GM11168 (cell line): ENCODE measurements around the gene TMED5.
"Not testable (repeated sequence)": the region's sequence is repeated elsewhere in the genome, so short reads cannot be mapped to it uniquely, and the experiment has no call there.

Experiments used
- in situ Hi-C: fragments of 300-500 bp; cut with MboI; formaldehyde crosslinking; loops from one replicate; pipeline ENCODE4 v1.12.0; 2022; ENCODE audit warnings: low sequenced_read_pairs; ENCODE audit not compliant: unreplicated experiment

The TMED5 gene

DNA sequence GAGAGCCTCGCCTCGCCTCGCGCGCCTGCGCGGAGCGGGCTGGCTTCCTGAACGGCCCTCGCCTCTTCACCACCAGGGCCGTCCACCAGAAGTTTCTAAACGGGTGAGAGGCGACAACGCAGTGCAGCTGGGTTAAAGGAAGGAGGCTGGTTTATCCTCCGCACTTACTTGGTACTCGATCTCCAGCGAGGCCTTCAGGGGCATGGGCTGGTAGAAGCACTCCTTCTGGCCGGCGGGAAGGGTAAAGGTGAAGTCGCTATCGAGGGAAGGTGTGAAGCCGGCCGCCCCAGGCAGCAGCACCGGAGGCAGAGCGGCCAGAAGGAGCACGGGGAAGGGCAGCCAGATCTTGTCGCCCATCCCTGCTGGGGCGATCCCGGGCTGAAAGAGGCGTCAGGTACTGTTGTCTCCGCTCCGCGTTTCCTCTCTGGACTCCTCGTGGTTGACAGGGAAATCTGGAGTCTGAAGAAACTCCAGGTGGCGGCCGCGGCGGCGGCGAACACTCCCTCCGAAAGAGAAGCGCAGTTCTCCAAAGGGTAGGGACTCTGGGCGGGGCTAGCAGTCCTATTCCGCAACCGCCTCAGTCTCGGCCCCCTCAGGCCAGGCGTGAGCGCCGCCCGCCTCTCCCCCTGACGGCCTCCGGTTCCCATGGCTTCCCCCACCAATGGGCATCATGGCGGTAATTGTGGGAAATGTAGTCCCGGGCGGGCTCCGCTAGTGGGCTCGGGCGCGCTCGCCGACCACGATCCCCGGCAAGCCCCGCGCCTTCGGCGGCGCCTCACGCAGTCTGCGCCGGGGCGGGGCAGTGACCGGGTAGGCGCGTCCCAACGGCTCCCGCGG, at the start of gene TMED5:
TMED5 (minus strand) TSS at position 528 of the 837 bp plus-strand sequence; CDS start at position 357, 171 bp downstream.
- in situ Hi-C loops, result no loop called here

DNA sequence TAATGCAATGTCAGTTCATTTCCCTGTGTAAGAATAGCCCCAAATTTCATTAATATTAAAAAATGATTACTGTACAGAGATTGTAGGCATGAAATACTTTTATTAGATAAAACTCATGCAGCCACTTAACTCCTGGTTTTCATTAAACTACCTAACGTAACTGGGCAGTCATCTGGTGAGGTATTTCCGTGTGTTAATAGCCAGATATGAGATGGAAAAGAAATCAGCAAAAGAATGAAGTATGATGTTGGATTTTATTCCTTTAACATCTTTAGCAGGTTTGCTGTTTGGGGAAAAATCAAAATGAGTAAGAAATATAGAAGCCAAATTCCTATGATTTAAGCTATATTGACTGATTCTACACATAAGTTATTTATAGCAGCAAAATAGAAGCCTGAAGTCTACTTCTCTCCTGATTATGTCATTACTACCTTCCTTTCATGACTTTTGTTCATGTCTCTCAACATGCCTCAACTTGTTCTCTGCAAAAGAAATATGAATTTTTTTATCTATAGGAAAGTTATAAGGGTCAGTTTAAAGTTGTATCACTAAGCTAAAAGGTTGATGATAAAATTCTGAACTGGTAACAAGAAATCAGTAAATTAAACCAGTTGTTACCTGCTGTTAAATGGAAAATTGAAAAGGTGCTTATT, 42.9 kb upstream of the TMED5 start:
- in situ Hi-C loops, result no loop called here

DNA sequence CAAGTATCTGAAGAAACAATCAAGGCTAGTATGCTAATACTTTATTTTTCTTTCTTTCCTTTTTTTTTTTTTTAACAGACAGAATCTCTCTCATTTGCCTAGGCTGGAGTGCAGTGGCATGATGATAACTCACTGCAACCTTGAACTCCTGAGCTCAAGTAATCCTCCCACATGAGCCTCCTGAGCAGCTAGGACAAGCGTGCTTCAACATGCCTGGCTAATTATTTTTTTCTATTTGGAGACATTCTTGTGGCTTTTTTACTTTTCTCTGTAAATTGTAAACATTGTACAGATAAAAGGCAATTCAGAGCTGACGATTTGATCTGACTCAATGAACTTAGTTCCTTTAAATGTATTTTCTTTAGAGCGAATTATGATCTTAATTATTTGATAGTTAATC, 41.7 kb upstream of the TMED5 start:
- in situ Hi-C loops, result no loop called here

DNA sequence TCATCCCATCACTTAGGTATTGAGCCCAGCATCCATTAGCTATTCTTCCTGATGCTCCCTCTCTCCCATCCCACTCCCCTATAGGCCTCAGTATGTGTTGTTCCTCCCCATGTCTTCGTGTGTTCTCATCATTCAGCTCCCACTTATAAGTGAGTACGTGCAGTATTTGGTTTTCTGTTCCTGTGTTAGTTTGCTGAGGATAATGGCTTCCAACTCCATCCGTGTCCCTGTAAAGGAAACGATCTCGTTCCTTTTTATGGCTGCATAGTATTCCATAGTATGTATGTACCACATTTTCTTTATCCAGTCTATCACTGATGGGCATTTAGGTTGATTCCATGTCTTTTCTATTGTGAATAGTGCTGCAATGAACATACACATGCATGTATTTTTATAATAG, 40.5 kb upstream of the TMED5 start:
- in situ Hi-C loops, result not testable (repeated sequence)

DNA sequence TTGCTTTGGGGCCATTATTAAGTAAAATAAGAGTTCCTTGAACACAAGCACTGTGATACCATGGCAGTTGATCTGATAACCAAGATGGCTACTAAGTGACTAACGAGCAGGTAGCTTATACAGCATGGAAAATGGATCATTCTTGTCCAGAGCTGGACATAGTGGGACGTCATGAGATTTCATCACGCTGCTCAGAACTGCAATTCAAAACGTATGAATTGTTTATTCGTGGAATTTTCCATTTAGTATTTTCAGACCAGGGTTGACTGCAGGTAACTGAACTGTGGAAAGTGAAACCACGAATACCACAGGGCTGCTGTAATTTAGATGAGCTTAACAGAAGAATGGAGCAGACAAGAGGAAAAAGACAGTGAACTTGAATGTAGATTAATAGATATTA, 39.2 kb upstream of the TMED5 start:
- in situ Hi-C loops, result no loop called here

DNA sequence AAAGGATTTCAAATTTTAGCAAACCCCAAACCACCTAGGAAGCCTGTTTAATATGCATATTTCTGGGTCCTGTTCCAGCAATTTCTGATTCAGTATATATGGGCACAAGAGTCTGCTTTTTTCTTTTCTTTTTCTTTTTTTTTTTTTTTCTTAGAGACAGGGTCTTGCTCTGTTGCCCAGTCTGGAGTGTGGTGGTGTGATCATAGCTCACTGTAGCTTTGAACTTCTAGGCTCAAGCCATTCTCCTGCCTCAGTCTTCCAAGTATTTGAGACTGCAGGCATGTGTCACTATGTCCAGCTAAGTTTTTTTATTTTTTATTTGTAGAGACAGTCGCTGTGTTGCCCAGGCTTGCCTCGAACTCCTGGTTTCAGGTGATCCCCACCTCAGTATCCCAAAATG, 35.1 kb upstream of the TMED5 start:
- in situ Hi-C loops, result no loop called here

DNA sequence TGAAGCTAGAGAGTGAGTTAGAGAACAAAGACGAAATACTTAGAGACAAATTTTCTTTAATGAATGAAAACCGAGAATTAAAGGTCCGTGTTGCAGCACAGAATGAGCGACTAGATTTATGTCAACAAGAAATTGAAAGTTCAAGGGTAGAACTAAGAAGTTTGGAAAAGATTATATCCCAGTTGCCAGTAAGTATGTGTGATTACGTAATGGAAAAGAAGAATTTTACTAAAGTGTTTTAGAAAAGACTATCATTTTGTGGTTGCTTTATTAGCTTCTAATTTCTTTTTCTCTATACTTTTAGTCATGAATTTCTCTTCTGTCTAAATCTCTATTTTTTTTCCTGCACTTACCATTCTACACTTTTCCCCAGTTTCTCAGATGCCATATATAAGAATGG, 27.0 kb upstream of the TMED5 start:
- in situ Hi-C loops, result no loop called here

DNA sequence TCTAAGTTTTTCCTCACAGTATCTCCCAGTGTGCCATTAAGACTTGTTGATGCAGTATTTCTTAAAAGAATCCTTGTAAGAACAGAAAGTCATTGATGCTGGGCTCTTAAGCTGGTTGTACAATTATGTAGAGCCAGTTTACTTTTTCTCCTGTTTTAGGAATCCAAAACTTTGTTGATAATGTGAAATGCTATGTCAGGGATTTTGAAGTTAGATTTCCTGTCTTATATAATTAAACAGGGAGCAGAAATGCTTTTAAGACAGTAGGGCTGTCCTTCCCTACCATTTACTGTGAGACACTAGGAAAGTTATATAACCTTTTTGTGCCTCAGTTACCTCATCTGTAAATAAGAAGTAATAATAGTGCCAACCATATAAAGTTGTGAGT, 26.3 kb upstream of the TMED5 start:
- in situ Hi-C loops, result no loop called here

DNA sequence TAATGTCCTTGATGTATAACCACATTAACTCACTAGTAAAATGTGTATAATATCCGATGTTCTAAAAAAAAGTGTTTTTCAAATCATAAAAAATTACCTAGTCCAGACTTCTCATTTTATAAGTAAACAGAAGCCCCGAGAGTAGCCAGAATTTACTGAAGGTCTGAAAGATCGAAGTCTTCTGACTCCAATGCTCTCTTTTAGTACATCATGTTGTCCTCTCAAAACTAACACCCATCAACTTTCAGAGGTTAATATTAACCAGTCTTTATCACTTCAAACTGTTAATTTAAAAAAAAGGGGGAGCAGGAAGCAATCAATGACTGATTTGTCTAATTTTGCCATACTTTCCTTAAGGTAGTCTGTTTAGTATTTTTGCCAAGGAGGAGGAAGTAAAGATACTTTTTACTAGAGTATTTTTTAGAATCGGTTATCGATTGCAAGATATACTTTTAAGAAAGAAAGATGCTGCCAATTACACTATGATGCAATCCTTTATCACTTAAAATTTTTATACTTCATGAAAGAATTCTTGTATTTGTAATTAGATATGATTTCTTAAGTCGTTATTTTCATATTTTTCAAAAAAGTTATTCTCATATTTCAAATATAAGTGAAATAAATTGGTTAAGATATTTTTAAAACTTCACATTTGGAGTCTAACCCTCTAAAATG, 25.8 kb upstream of the TMED5 start:
- in situ Hi-C loops, result no loop called here

DNA sequence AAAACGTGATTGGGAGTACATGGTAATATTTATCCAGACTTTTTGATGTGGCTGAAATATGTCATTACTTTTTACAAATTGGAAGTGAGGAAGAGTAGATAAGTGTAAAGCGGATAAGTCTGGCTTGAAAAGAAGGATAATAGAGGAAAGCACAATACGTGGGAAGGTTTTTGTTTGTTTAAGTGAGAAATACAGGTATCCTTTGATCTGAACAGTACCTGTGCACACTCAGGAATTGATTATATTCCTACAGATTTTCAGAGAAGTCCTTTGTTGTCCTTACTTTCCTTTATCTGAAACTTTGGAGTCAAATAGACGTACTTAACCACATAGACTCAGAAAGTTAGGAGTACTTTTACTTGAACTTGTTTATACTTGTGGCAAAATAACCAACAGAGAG, 20.5 kb upstream of the TMED5 start:
- in situ Hi-C loops, result no loop called here

DNA sequence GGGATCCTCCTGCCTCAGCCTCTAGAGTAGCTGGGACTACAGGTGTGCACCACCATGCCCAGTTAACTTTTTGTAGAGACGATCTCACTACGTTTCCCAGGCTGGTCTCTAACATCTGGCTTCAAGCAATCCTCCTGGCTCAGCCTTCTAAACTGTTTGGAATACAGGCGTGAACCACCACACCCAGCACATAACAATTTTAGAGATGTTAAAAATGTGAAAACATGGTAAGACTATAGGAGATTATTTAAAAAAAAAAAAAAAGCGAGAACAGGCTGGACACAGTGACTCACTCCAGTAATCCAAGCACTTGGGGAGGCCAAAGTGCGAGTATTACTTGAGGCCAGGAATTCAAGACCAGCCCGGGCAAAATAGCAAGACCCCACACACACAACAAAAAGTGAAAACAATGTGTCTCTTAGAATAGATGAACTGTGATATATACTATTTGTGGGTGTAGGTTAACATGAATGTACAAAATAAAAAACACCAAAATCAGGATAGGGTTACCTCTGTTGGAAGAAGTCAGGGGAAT, 19.9 kb upstream of the TMED5 start:
- in situ Hi-C loops, result no loop called here

DNA sequence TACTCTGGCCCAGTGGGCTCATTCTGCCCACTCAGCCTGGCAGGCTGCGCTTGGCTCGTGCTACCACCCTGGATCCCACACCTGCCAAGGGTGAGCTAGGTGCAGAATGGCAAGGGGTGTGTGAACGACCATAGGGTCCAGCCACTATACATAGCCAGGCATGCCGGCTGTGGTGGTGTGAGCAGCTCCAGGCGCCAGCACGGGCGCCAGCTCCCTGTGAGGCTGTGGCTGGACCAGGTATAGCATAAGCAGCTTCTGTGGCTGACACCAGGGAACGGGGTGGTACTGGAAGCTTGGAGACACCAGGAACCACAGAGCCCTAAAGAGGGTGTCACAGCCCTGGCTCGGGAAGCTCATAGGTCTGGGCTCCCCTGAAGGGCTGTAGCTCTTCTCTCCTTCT, 18.9 kb upstream of the TMED5 start:
- in situ Hi-C loops, result no loop called here

DNA sequence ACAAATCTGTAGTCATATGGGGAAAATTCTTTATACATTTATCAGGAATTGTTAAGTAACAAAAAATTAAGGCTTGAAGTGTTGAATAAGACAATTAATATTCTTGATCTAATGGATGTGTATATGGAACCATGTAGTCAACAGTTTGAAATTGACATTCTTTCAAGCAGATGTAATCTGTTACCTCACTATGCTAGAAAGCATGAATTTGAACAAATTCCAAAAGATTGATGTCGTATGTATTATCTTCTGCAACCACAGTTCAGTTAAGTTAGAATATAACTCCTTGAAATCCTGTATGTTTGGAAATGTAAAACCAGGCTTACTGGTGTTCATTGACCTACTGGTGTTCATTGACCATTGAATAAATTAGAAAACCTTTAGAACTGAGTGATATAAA, 16.4 kb upstream of the TMED5 start:
- in situ Hi-C loops, result no loop called here

DNA sequence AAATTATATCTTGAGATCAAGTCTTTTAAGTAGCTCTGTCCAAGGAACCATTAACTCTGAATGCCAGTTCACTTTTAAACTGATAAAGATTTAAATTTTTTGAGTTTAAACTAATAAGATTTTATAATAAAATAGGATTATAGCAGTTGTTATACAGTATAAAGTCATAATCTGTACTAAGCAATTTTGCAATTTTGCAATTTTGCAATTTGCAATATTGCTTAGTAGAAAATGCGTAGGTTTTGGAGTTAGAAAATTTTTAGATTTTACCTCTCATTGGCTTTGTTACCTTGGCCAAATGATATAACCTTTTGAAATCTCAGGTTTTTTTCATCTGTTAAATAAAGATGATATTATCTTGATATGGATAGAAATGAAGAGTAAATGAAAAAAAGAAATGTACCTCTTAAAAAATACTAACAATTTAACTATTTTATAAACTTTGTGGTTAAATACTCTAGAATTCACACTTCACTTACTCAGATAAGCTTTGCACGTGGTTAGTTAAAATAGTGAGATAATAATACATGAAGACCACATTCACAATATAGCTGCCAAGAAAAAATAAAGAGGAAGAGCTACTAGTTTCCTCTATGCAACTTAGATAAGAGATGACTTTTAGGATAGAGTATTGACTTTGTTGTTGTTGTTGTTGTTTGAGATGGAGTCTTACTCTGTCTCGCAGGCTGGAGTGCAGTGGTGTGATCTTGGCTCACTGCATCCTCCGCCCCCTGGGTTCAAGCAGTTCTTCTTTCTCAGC, 14.2 kb upstream of the TMED5 start:
- in situ Hi-C loops, result no loop called here

DNA sequence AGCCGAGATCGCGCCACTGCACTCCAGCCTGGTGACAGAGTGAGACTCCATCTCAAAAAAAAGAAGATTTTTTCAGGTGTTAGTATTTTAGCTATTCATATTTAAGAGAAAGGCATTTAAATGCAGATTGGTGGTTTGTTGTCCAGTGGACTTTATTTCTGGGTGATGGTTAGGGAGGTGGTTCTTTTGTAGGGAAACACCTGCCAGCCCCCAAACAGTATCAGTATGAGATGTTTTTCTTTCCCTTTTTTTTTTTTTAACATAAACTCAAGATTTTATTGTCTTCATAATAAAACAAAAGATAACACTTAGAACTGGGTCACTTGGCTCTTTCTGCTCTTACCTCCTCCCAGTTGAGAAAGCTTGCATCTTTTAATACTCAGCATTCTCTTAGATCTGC, 10.2 kb upstream of the TMED5 start:
- in situ Hi-C loops, result no loop called here

DNA sequence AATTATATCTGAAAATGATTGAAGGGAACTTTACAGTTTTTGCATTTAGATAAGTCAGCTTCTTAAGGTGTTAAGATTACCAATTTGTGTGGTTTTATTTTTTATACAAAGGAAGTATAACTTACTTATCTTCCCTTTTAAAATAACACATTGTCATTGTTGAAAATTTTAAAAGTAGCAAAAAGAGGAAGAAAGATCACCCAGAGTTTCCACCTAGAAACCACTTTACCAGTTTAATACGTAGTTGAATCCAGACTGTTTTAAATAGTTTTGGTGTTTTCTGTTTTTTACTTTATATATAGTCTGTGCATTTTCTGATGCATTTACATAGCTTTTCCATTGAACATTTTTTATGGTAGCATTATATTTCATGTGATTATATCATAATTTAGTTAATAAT, 6.5 kb upstream of the TMED5 start:
- in situ Hi-C loops, result no loop called here

DNA sequence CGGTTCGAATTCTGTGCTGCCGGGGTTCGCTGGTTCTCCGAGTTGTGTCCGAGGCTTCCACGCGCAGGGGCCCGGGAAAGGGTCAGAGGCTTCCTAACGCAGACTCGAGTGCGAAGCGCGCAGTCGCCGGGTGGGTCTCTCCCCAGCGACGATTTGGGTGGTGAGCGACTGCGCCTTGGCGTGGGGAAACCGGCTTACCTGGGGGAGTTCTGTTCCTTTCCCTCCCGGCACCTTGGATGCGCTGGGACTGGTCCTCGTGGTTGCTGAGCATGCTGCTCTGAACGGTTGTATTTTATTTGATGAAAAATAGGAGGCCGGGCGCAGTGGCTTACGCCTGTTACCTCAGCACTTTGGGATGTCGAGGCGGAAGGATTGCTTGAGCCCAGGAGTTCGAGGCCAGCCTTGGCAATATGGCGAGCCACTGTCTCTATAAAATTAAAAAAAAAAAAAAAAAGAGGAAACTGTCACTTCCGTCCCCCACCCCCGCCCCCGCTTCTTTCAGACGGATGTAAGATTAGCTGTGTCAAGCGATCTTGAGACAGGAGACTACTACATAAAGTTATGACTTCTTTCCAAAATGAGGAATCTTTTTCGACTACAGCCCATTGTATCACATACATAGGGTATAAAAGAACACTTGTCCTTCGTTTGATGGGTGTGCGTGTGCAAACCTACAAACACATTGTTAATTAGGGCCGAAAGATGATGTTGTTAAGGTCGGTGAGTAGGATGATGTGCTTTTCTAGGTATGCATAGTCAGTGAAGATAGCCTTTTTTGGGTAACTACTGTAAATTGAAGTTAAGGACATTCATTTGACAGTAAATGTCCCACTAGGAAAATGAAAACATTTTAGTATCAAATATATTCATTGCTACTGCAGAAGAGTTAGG, 755 bp upstream of the TMED5 start, which contains the start of gene CCDC18:
CCDC18 (plus strand) TSS at position 2 of the 891 bp plus-strand sequence. CDS start 2,638 bp downstream, outside the sequence.
- in situ Hi-C loops, result no loop called here

DNA sequence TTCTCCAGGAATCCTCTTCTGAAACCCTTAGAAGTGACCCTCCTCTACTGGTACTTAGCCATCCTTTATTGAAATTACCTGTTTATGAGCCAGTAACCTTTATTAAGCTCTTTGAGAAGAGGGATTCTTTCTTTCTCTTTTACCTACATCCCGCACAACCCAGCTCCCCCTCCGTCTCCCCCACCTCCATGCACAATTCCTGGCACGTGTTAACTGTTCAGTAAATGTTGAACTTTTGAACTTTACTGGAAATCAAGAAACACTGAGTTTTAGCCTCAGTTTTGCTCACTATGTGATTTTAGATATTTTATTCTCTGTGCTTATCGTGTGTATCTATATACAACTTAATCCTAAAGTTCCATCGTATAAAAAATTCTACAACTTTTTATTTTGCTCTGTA, 1.8 kb downstream of the TMED5 start:
- in situ Hi-C loops, result no loop called here

DNA sequence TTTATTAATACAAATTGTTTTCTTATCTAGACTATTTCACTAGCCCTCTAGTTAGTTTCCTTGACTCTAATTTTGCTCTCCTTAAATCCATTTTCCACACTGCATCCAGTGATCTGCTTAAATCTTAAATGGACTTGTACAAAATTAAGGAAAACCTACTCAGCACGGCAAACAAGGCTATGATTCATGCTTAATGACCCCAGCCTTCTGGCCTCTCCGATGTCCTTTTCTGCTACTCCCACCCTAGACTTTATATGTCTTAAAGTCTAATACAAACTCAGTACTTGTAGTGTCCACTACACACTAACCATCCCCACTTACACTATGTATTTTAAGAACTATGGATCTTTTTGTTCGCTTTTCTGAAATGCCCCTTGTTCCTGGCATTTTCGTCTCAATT, 2.2 kb downstream of the TMED5 start:
- in situ Hi-C loops, result no loop called here
